Measurements from ENCODE around the gene VIPR2. TPM values are rescaled to one million over a fixed set of nuclear protein-coding genes. Genes with fewer than 3 reads are reported as not detected.

Gene VIPR2
- total and polyA plus RNA-seq, 2 experiments from 2014 or later, result 1.3 to 2.7 TPM

GRCh38 chr7:159048656-159049055, 96.0 kb downstream of the VIPR2 start:
- H3K36me3 Mint-ChIP-seq (ENCODE audit: low read depth), result peaks cover 4% of the 10 kb centered on the region; the same call in 1 of the 3 replicates
- H3K27ac Mint-ChIP-seq, result no peak overlapping the region
- Histone ChIP-seq H4K20me1 (replicated peaks; ENCODE audit: insufficient read depth) (no peaks in the 10 kb centered on the region), H3F3A (replicated peaks; ENCODE audit: low read depth) (no peaks in the 10 kb centered on the region), H3K27me3 (ENCODE audit: insufficient read depth) (no peaks in the 10 kb centered on the region), H3K4me1 (ENCODE audit: insufficient read depth) (peaks cover 5% of the 10 kb centered on the region; the same call in 1 of the 2 replicates), H3K79me2 (replicated peaks; ENCODE audit: insufficient read depth) (no peaks in the 10 kb centered on the region), H3K27ac (ENCODE audit: low read depth) (no peak overlapping the region), H3K4me2 (no peak overlapping the region), H3K4me3 (no peak overlapping the region), H2AFZ (no peak overlapping the region), H3K36me3 (ENCODE audit: insufficient read depth) (no peaks in the 10 kb centered on the region), H3K9me2 (ENCODE audit: insufficient read depth) (0 out of 2 replicates have a peak, but pooled peaks cover 4% of the 10 kb centered on the region)
- H3K4me3 Mint-ChIP-seq, result no peak overlapping the region
- peaks cover 5% of the 10 kb centered on the region for H3K27me3 Mint-ChIP-seq (ENCODE audit: insufficient read depth, low read depth, poor library complexity)
- ATAC-seq (no peak), DNase-seq (ENCODE audit: low spot score) (no peak)
- peaks cover 6% of the 10 kb centered on the region; the same call in 1 of the 3 replicates for H3K4me1 Mint-ChIP-seq
- TF ChIP-seq ETS1 (IDR thresholded peaks at IDR 0.05) (no peak), CTCF (conservative IDR thresholded peaks at IDR 0.05; ENCODE audit: low read depth in 2 of 2) (no peak), JUNB (IDR thresholded peaks at IDR 0.05; ENCODE audit: unreplicated experiment) (no peak), ZNF114 (CRISPR knock-in tag; IDR thresholded peaks at IDR 0.05) (no peak), EZH2phosphoT487 (IDR thresholded peaks at IDR 0.05; ENCODE audit: unreplicated experiment) (no peak), NANOG (IDR thresholded peaks at IDR 0.05; ENCODE audit: borderline replicate concordance) (no peak), EZH2 (IDR thresholded peaks at IDR 0.05; ENCODE audit: low read depth, unreplicated experiment) (no peak), STAT1 (IDR thresholded peaks at IDR 0.05; ENCODE audit: unreplicated experiment) (no peak), CREB1 (CRISPR knock-in tag; IDR thresholded peaks at IDR 0.05; ENCODE audit: low read depth) (no peak)
- peaks cover 57% of the 10 kb centered on the region for H3K9me3 Mint-ChIP-seq

GRCh38 chr7:159047536-159047935, 97.1 kb downstream of the VIPR2 start:
- Mint-ChIP-seq H3K4me3 (no peak overlapping the region), H3K36me3 (ENCODE audit: low read depth) (peaks cover 4% of the 10 kb centered on the region; the same call in 1 of the 3 replicates), H3K4me1 (peaks cover 6% of the 10 kb centered on the region; the same call in 1 of the 3 replicates), H3K27ac (no peak overlapping the region), H3K9me3 (peaks cover 68% of the 10 kb centered on the region), H3K27me3 (ENCODE audit: insufficient read depth, low read depth, poor library complexity) (peaks cover 6% of the 10 kb centered on the region)
- H3K9me2 ChIP-seq (ENCODE audit: insufficient read depth), result 0 out of 2 replicates have a peak, but pooled peaks cover 4% of the 10 kb centered on the region
- no peak overlapping the region for H2AFZ ChIP-seq
- H4K20me1 ChIP-seq (replicated peaks; ENCODE audit: insufficient read depth), result no peaks in the 10 kb centered on the region
- no peaks in the 10 kb centered on the region for H3K79me2 ChIP-seq (replicated peaks; ENCODE audit: insufficient read depth)
- ATAC-seq, result no peak
- H3K27ac ChIP-seq (ENCODE audit: low read depth), result no peak overlapping the region
- H3K36me3 ChIP-seq (ENCODE audit: insufficient read depth), result no peaks in the 10 kb centered on the region
- H3K27me3 ChIP-seq (ENCODE audit: insufficient read depth), result no peaks in the 10 kb centered on the region
- H3F3A ChIP-seq (replicated peaks; ENCODE audit: low read depth), result no peaks in the 10 kb centered on the region
- H3K4me3 ChIP-seq, result no peak overlapping the region
- DNase-seq (ENCODE audit: low spot score), result no peak
- peaks cover 5% of the 10 kb centered on the region; the same call in 1 of the 2 replicates for H3K4me1 ChIP-seq (ENCODE audit: insufficient read depth)
- peak overlapping the region; percentile 24; the same call in 1 of the 2 replicates for H3K4me2 ChIP-seq
- TF ChIP-seq ETS1 (IDR thresholded peaks at IDR 0.05), result no peak
- TF ChIP-seq EZH2phosphoT487 (IDR thresholded peaks at IDR 0.05; ENCODE audit: unreplicated experiment), result no peak
- TF ChIP-seq CTCF (conservative IDR thresholded peaks at IDR 0.05; ENCODE audit: low read depth in 2 of 2), result no peak
- no peak for TF ChIP-seq EZH2 (IDR thresholded peaks at IDR 0.05; ENCODE audit: low read depth, unreplicated experiment)
- TF ChIP-seq ZNF114 (CRISPR knock-in tag; IDR thresholded peaks at IDR 0.05), result no peak
- no peak for TF ChIP-seq STAT1 (IDR thresholded peaks at IDR 0.05; ENCODE audit: unreplicated experiment)
- no peak for TF ChIP-seq NANOG (IDR thresholded peaks at IDR 0.05; ENCODE audit: borderline replicate concordance)
- TF ChIP-seq JUNB (IDR thresholded peaks at IDR 0.05; ENCODE audit: unreplicated experiment), result no peak
- no peak for TF ChIP-seq REST (IDR thresholded peaks at IDR 0.05; ENCODE audit: unreplicated experiment)
- TF ChIP-seq CREB1 (CRISPR knock-in tag; IDR thresholded peaks at IDR 0.05; ENCODE audit: low read depth), result no peak
- no peak for TF ChIP-seq ZNF331 (CRISPR knock-in tag; IDR thresholded peaks at IDR 0.05; ENCODE audit: low read depth)
- TF ChIP-seq POLR2AphosphoS5 (IDR thresholded peaks at IDR 0.05; ENCODE audit: low read depth), result no peak

Data from GM23338 (cell line).